Anterior cingulate cortex (tissue), 58 donors: ENCODE data around the gene RPL11.
"Not testable (repeated sequence)": the region's sequence is repeated elsewhere in the genome, so short reads cannot be mapped to it uniquely, and the experiment has no call there.

Source experiments
- DNase-seq, 58 donors: peaks; one replicate each; lab custom pipeline; 2025; lab: John Stamatoyannopoulos, UW

The RPL11 gene

GRCh38 chr1:23727362-23727811 is 35.8 kb downstream of the RPL11 start:
- peak in 25 of 58 donors; percentile 2 to 49 (median 14) for DNase-seq

- no peak for DNase-seq
Observed at GRCh38 chr1:23732363-23733224, 41.0 kb downstream of the RPL11 start.

- DNase-seq, result not testable (repeated sequence)
Observed at GRCh38 chr1:23733281-23733680, 41.7 kb downstream of the RPL11 start.

- DNase-seq, result no peak
Observed at GRCh38 chr1:23736437-23737134, 45.0 kb downstream of the RPL11 start.

- DNase-seq, result no peak
Observed at GRCh38 chr1:23741609-23742008, 50.0 kb downstream of the RPL11 start.

GRCh38 chr1:23742670-23743286 is 51.2 kb downstream of the RPL11 start:
- DNase-seq, result peak in 4 of 58 donors; percentile 48 to 66 (median 52)

- peak in 56 of 58 donors; percentile 17 to 80 (median 60) for DNase-seq
Observed at GRCh38 chr1:23743287-23744152, 51.9 kb downstream of the RPL11 start, which contains the start of gene ELOA. Gene ELOA, plus strand, starts transcription at chr1:23743471. Its CDS starts 33 bp downstream, at chr1:23743504.

GRCh38 chr1:23745515-23745914 is 53.9 kb downstream of the RPL11 start:
- DNase-seq, result no peak
